GM21381 (cell line): ENCODE measurements around the gene ZPBP2.

Experiments used
- ATAC-seq: cut with Tn5 transposase; IDR thresholded peaks from one replicate; pipeline ENCODE4 v1.9.1; 2021; ENCODE audit warnings: mild to moderate bottlenecking, moderate library complexity; ENCODE audit not compliant: unreplicated experiment

The ZPBP2 gene

DNA sequence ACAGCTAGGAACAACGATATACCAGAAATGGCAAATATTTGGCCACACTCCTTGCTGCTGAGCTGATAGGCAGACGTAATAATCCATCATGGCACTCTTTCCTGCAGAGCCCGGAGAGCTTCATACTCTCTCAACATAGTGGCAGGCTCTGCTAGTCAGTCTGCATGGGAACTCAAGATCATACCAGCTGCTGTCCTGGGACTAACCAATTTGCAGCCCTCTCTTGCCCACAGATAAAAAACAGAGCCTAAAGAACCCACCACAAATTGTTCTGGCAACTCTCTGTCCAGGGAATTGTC is 36.9 kb downstream of the ZPBP2 start:
- ATAC-seq = no peak

DNA sequence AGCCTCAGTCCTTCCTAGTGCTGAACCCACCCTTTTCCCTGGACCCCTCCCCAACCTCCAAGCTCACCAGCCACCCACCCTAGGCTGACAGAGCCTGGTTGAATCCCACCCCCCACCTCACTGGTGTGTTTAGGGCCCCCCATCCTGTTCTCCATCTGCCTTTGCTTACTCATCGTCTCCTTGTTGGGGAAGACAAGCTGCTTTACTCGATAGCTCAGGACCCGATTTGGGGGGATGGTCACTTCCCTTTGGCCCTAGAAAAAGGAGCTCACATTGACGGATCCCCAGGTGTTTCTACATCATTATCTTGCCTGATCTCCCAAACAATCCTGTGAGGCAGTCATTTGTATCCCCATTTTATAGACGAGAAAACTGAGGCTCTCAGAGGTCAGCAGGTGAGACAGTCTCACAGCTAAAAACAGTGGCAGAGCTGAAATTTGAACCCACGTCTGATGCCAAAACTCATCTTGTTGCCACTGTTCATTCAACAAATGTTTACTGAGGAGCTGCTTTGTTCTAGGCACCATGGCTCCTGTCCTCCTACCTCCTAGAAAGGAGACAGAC is 40.9 kb downstream of the ZPBP2 start:
- no peak for ATAC-seq

DNA sequence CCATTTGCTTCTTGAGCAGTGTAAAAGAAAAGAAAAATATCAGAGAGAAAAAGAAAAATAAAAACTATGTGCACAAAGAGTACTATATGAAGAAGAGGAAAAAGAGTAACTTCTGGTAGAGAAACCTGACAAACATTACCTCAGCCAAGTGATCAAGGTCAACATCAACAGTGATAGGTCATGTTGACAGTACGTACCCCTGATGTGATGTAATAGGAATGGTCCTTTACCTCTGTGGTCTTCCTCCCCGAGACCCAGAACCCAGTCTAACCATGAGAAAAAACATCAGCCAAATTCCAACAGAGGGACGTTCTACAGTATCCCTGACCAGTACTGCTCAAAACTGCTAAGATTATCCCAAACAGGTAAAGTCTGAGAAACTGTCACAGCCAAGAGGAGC is 46.0 kb downstream of the ZPBP2 start:
- no peak for ATAC-seq

DNA sequence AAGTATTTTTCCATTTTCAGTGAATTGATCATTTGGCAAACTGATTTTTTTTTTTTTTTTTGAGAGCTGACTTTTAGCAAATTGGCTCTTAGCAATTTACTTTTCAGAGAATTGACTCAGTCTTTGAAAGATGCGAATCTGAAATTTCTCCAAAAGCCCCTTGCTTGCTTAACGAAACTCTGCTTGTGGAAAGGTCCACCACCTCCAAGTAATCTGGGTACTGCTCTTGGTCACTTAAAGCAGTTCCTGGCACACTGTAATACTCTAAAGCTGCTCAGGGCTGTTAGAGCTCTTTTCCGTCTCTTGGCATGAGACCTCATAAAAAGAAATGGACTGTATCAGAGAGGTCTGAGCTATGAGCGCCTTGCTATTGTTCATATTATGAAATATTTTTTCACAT is 47.6 kb downstream of the ZPBP2 start:
- no peak for ATAC-seq

DNA sequence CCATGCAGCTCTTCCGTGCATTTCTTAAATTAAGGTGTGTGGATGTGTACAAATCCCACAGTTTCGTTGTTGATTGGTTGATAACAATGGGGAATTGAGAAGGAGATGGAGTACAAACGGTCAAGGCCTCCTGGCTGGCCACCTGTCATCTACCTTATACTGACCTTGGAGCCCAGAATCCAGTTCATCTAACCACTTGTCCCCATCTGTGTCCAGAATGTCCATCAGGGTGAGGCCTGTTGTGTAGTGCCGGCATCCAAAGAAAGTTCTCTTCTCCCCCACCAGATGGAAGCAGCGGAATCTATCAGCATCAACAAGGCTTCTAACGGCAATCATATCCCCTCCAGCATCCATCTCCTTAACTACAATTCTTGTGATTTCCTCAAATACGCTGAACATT is 48.9 kb downstream of the ZPBP2 start:
- no peak for ATAC-seq

DNA sequence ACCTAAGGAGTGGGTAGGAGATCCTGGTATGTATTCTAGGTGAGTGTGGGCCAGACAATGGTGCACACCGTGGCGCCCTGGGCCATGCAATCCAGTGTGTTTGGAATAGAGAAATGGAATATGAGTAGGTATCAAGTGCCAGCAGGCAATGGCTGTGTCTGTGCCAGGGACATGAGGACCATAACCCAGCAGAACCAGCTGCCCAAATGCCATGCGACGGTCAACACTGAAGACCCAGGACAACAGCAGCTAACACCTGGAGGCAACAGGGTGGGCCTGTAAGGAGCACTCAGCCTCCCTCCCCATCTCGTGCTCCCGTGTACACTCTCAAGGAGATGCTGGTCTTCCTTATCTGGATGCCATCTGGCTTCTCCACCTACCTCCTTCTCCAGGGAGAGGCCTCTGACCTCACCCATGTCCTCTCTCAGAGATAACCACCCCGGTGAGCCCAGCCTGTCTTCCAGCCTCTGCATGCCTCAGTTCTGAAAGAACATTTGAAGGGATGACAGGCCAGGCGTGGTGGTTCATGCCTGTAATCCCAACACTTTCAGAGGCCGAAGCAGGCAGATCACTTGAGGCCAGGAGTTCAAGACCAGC is 51.2 kb downstream of the ZPBP2 start:
- no peak for ATAC-seq

DNA sequence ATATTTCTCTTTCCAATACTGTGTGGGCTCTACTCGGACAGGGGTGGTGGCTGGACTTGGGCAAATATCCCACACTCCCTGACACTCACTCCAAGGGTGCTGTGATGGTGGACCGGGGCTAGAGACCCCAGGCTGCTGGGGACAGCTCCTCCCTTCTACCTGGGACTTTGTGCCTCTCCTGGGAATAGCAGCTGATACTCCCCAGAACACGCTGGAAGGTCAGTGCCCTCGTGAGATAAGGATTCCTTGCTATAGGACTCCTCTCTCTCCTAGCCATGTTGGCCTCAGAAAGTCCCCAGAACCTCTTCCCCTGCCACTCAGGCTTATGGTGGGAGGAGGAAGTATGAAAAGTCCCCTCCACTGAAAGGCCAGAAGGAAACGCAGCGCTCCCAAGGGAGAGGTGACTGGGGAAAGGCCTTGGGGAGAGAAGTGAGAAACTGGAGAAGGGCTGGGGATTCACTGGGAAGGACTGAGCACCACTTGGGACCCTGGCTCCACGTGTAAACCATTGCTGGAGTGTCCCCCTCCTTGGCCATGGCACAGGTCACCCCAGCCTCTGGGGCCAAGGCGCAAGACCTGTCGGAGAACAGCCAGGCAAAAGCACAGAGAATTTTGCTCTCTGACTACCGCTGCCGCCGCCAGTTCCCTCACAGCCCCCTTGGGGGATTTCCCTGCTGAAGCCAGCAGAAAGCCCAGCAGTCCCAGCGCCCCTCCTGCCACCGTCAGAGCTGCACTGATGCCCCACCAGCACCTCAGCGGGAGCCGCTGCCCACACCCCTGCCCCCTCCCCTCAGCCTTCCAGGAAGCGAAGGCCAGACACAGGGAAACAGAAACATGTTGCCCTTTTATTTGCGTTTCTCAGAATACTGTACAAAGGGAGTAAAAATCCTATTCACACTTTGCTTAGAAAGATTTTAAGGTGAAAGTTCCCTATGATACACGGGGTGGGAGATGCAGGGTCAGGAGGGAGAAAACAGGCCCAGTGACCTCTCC is 52.5 kb downstream of the ZPBP2 start:
- no peak for ATAC-seq

DNA sequence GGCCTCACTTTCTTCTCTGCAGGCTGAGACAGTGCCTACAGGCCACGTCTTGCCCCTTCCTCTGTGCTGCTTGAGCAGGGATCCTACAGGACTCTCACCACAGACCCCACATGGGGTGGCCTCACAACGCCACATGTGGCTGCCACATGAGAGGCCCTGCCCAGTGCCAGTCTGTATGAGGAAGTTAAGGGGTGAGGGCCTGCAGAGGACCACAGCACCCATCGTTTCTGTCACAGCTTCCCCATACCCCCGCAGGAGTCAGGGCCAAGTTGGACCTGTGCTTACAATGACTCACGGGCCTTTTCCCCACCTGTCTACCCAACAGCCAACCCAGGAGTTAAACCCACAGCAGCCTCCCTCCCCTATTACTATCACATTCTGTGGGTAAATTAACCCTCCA is 53.3 kb downstream of the ZPBP2 start:
- no peak for ATAC-seq

DNA sequence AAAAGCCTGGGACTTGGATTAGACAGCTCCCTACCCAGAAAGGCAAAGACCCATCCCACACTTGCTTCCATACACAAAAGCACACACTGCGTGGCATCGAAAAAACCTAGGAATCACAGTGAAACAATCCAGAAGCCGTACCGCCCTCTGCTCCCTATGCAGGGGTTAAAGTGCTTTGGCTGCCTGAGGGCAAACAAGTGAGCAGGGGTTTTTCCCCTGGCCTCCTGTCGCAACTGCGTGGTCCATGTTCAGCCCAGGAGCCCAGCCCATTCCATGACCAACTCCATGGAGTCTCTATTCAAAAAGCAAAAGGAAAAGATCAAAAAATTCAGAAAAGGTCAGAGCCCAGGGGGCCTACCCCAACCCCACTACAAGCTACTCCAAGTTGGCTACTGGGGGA is 54.0 kb downstream of the ZPBP2 start:
- ATAC-seq = no peak

DNA sequence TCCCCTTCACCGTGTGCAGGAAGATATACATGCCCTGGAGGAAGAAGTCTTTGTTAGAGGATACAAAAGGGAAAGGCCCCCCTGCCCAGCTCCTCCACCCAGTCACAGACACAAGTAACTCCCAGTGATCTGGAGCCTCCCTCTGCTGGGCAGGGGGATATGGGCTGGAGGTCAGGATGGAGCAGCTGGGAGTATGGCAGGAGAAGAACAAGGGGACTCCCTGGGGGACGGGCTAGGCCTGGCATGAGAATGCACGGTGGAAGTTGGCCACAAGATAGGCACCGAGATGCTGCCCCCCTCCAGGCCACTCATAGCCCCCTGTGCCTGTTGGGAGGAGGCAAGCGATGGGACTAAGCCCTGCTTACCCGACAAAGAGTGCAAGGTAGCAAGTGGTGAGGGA is 55.2 kb downstream of the ZPBP2 start:
- ATAC-seq = no peak

DNA sequence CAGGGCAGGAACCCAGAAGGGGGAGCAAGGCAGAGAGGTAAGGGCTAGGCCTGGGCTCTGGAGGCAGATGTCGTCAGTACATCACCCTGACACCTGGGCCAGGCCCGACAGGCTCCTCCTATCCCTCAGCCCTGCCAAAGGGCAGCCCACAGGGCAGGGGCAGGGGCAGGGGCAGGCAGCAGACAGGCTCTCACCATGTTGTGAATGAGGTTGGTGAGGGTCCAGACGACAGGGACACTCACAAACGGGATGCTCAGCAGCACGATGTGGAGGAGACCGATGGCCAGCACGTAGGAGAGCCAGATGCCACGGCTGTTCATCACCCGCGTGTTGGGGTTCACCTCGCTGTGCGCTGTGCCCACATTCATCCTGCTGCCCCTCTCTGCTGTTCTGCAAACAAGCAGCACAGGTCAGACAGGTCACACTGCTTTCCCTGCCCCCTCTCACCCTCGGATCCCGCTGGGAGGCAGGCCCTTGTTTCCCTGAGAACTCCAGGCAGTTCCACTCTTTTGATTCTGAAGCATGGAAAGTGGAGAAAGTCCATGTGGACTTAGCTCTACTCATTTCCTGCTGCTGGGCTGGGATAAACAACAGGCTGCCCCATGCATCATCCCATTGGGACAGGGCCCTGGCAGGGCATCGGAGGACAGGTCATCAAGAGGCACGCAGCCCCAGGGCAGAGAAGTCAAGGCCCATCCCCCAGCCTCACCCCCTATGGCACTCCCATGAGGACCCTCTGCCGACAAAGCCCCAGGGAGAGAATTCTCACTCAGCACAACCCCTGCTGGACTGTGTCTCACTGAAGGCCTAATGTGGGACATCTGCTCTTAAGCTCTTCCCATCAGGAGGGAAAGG is 56.1 kb downstream of the ZPBP2 start:
- ATAC-seq = no peak

DNA sequence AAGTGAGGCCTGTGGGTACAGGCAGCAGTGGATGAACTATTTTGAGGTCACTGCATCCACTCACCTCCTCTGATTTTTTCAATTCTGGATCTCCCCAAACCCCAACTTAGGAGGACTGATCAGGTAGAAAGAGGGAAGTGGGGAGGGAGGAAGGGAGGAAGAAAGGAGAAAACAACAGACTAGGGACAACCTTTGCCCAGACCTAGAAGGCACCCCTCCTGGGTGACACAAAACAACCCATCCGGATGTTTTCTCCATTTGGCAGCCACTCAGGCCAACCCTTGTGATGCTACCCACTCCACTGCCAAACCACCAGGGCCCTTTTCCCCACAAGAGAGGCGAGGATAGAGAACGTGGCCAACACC is 56.7 kb downstream of the ZPBP2 start:
- no peak for ATAC-seq

DNA sequence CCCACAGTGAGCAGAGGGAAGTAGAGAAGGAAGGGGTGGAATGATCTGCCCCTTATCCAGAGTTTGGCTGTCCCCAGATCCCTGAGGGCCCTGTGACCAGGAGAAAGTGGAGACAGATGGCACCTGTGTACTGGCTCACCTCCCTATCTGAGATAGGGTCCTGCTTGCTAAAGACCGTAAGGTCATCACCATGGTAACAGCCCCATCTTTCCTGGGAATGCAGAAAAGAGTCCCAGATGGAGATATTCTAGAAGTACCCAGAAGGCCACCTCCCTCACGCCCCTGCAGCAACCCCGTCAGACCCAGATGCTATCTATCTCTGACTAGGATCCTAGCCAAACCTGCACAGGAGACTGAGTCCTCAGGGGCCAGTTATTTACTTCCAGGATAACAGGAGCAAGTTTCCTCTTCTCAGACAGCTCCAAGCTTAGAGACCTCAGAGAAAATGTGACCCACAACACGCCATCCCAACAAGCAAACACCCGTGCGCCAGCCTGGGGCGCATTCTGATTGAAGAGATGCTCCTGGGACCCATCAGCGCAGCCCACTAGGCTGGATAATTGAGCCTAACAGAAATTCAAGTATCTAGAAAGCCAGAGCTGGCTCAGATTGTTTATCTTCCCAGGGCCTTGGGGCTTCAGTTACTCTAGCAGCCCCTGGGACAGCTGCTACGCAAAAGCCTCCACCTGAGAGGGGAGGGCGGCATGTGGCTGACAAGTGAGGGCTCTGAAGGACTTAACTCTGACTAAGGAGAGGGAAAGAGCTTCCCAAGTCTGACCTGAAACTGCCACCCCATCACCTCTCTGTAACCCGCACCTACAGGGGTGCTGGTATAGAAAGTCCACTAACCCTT is 57.5 kb downstream of the ZPBP2 start:
- no peak for ATAC-seq

DNA sequence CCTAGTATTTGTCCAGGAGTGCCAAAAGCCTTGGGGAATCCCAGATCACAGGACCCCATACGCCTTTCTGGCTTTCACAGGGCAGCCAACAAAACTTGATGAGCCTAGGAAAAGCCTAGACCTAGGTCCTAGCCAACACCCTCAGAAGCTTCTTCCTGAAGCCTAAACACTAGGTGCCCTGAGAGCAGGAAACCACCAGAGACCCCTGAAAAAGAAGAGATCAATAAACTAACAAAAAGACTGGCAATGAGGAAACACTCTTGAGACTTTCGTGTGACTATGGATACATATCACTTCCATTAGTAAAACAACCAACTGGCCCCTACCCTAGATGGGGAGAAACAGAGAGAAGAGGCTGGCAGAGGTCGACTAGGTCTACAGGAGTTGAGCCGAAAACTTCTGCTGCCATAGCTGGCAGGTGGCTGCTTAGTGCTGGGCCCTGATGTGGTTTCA is 58.2 kb downstream of the ZPBP2 start:
- no peak for ATAC-seq

DNA sequence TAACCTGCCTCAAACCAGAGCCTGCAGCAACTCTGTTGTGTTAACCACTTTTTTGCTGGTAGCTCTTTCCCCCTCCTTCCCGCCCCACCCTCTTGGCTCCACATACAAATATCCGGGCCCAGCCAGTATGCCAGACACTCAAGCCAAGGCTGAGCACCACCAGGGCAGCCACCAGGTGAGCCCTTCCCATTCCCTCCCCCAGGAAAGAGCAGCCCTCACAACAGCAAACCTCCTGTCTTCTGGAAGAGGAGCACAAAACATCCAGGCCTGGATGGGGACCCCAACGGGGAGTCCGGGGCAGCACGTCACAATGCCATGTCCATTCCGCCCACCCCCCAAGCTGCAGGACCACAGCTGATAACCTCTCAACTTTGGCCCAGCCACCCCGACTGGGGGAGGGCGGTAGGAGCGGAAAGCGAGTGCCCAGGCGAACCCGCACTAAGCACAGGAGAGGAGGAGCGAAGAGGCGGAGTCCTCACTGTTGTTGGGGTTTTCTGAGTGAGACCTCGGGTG is 58.6 kb downstream of the ZPBP2 start:
- ATAC-seq = peak; percentile 26
